Neural crest cell (in vitro differentiated cells): Measurements from ENCODE around the gene B3GALNT2. TPM values are rescaled to one million over a fixed set of nuclear protein-coding genes. Genes with fewer than 3 reads are reported as not detected.
A peak's percentile ranks its signal among the peaks of the same experiment; 100 is the strongest.

Experiments
- DNase-seq: peaks from one replicate; pipeline ENCODE4 v3.0.0; 2021; ENCODE audit warnings: low read depth, mixed read lengths, low spot score
- H3K27ac Mint-ChIP-seq: one replicate; pipeline ENCODE4 v1.8.0; 2021; ENCODE audit warnings: mild to moderate bottlenecking, mixed read lengths; ENCODE audit not compliant: unreplicated experiment
- H3K27me3 Mint-ChIP-seq: 2 replicates; pipeline ENCODE4 v1.8.0; 2021; ENCODE audit warnings: low read depth, mild to moderate bottlenecking, mixed read lengths
- H3K36me3 Mint-ChIP-seq: 2 replicates; pipeline ENCODE4 v1.8.0; 2021; ENCODE audit warnings: low read depth, mild to moderate bottlenecking, mixed read lengths
- H3K4me1 Mint-ChIP-seq: 2 replicates; pipeline ENCODE4 v1.8.0; 2021; ENCODE audit warnings: mixed read lengths
- H3K4me3 Mint-ChIP-seq: one replicate; pipeline ENCODE4 v1.8.0; 2021; ENCODE audit warnings: mild to moderate bottlenecking, mixed read lengths
- H3K9me3 Mint-ChIP-seq: 2 replicates; pipeline ENCODE4 v1.8.0; 2021; ENCODE audit warnings: mixed read lengths
- total RNA-seq: library from RNA; stranded (reverse); gene quantifications from 2 replicates; pipeline ENCODE4 v1.2.1, GENCODE V29; 2021
- TF ChIP-seq, protein P1 (sequence below): fragments of 200-600 bp; sonication (generic); conservative IDR thresholded peaks from 2 replicates; pipeline ENCODE4 v1.5.0; 2021; ENCODE audit warnings: antibody characterized with exemption, mild to moderate bottlenecking

Gene B3GALNT2
- total RNA-seq, 1 donor from 2014 or later = 29.5 TPM

GRCh38 chr1:235403593-235403992 is 100.7 kb downstream of the B3GALNT2 start:
- peaks cover 5% of the 10 kb centered on the region for H3K4me1 Mint-ChIP-seq
- H3K27ac Mint-ChIP-seq = no peak overlapping the region

GRCh38 chr1:235402457-235403200 is 101.6 kb downstream of the B3GALNT2 start:
- Mint-ChIP-seq H3K4me3 (no peak overlapping the region), H3K9me3 (peaks cover 2% of the 10 kb centered on the region), H3K36me3 (peaks cover 5% of the 10 kb centered on the region), H3K27ac (no peak overlapping the region), H3K4me1 (peaks cover 7% of the 10 kb centered on the region), H3K27me3 (no peaks in the 10 kb centered on the region)
- TF ChIP-seq, protein P1, sequence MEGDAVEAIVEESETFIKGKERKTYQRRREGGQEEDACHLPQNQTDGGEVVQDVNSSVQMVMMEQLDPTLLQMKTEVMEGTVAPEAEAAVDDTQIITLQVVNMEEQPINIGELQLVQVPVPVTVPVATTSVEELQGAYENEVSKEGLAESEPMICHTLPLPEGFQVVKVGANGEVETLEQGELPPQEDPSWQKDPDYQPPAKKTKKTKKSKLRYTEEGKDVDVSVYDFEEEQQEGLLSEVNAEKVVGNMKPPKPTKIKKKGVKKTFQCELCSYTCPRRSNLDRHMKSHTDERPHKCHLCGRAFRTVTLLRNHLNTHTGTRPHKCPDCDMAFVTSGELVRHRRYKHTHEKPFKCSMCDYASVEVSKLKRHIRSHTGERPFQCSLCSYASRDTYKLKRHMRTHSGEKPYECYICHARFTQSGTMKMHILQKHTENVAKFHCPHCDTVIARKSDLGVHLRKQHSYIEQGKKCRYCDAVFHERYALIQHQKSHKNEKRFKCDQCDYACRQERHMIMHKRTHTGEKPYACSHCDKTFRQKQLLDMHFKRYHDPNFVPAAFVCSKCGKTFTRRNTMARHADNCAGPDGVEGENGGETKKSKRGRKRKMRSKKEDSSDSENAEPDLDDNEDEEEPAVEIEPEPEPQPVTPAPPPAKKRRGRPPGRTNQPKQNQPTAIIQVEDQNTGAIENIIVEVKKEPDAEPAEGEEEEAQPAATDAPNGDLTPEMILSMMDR = no peak
- no peak for DNase-seq

More at GRCh38 chr1:235403593-235403992, 100.7 kb downstream of the B3GALNT2 start:
- H3K36me3 Mint-ChIP-seq = peaks cover 2% of the 10 kb centered on the region
- H3K4me3 Mint-ChIP-seq = no peak overlapping the region
- no peaks in the 10 kb centered on the region for H3K27me3 Mint-ChIP-seq
- no peaks in the 10 kb centered on the region for H3K9me3 Mint-ChIP-seq
- TF ChIP-seq, protein P1 = no peak
- DNase-seq = no peak

DNA sequence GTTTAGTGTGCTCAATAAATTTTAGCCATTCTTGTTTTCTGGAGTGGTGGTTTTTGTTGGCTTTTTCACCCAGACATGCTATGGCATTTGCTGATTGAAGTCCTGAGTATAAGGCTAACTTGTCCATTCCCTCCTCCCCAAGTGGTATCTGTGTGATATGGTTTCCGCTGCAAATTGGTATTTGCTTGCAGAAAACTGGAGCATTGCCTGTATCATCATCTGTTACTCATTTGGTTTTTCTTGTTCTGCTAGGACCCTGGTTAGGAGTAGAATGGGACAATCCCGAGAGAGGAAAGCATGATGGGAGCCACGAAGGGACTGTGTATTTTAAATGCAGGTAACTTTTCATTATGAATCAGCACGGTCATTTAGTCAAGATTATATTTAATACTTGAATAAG is 103.0 kb downstream of the B3GALNT2 start:
- no peak for DNase-seq
- H3K27me3 Mint-ChIP-seq = no peaks in the 10 kb centered on the region
- peaks cover 10% of the 10 kb centered on the region for H3K4me1 Mint-ChIP-seq
- H3K27ac Mint-ChIP-seq = peak overlapping the region; percentile 87
- TF ChIP-seq, protein P1 = no peak
- H3K4me3 Mint-ChIP-seq = no peak overlapping the region
- H3K36me3 Mint-ChIP-seq = peaks cover 12% of the 10 kb centered on the region
- peaks cover 4% of the 10 kb centered on the region for H3K9me3 Mint-ChIP-seq

Other genes with a start within 250 kb of the B3GALNT2 start
- 43.6 and 46.0 TPM in 2 replicates for gene ARID4B, start 176.3 kb downstream of the B3GALNT2 start, total RNA-seq
- 57.2 and 58.0 TPM in 2 replicates for gene GGPS1, start 175.9 kb downstream of the B3GALNT2 start, total RNA-seq
- gene TBCE, start 137.0 kb downstream of the B3GALNT2 start, total RNA-seq = 28.2 and 33.3 TPM in 2 replicates
- 35.2 and 38.2 TPM in 2 replicates for gene GNG4, start 145.3 kb upstream of the B3GALNT2 start, total RNA-seq